Activated CD8-positive, alpha-beta memory T cell treated with anti-CD3 and anti-CD28 coated beads for 36 hours (primary cell): Measurements from ENCODE around the gene ENDOD1. TPM values are rescaled to one million over a fixed set of nuclear protein-coding genes. Genes with fewer than 3 reads are reported as not detected.
"Not testable (repeated sequence)": the region's sequence is repeated elsewhere in the genome, so short reads cannot be mapped to it uniquely, and the experiment has no call there.

Experiments
- CTCF ChIA-PET: fragments of 350-600 bp; sonication (Branson Sonifier 250); formaldehyde crosslinking; loops from one replicate; lab custom pipeline; 2021; ENCODE audit warnings: antibody characterized with exemption; lab: Charles Lee
- POLR2A ChIA-PET: fragments of 350-600 bp; sonication (Branson Sonifier 250); formaldehyde crosslinking; loops from one replicate; lab custom pipeline; 2021; ENCODE audit warnings: antibody characterized with exemption; lab: Charles Lee
- total RNA-seq, 2 experiments: library from RNA; stranded (reverse); gene quantifications; one replicate each; pipeline ENCODE4 v1.2.3, GENCODE V29; 2021

ENDOD1 gene
- total RNA-seq, 2 experiments from 2014 or later: 40.9 to 41.1 TPM

DNA sequence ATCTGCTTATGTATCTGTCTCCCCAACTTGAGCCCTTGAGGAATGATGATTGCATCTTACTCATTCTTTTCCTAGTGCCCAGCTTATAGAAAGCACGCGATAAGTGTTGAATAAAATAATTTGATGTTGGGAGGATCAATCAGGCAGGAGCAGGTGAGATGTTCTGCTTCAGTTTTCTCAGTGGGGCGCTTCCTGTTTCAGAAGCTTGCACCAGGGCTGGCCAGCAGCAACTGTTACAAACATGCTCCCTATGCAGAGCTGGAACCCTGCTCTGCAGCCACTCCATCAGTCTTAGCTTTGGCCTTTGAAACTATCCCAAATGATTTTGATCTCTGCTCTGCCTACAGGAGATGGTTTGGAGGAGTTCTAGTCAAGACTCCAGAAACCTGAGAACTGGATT, 3.9 kb downstream of the ENDOD1 start:
- CTCF ChIA-PET: interaction anchor here (0.5 to 1.5 kb wide), 8 partner anchors 12 to 612 kb away, joined by 3 to 9 read pairs (median 3); partner anchors contain the start of gene SRSF8
- POLR2A ChIA-PET: interaction anchor here (1.3 kb wide), 1 partner anchor 13 kb away, joined by 5 read pairs; no protein-coding TSS in a partner anchor

DNA sequence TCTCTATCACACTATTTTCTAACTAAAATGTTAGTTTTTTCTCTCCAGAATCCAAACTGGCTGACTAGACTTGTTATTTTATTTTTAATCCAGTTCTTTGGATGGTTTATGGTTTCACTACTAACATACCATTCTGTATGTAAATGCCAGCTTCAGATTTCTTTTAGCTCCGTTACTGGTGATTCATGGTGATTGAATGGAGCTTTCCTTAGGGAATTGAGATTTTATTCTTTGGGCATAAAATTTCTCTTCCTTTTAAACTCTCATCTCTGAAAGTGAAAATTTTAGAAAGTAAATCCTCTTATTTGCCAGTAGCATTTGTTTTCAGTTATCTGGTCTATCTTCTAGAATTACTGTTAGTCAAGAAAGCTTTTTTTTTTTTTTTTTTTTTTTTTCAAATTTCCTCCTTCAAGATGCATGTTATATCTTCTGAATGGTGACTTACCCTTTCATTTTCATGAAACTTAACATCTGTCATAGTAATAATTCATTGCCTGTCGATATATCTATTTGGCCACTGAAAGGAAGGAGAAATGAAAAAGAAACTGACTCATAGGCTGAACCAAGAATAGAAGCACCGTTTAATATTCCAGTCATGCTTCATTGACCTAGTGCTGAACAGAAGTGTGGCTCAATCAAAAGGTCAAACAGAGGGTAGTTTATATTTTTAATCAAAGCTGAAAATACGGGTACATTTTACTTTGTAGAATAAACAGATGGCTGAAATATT, 6.4 kb downstream of the ENDOD1 start:
- CTCF ChIA-PET: interaction anchor here (0.8 kb wide), 1 partner anchor 26 kb away, joined by 3 read pairs; no protein-coding TSS in a partner anchor

DNA sequence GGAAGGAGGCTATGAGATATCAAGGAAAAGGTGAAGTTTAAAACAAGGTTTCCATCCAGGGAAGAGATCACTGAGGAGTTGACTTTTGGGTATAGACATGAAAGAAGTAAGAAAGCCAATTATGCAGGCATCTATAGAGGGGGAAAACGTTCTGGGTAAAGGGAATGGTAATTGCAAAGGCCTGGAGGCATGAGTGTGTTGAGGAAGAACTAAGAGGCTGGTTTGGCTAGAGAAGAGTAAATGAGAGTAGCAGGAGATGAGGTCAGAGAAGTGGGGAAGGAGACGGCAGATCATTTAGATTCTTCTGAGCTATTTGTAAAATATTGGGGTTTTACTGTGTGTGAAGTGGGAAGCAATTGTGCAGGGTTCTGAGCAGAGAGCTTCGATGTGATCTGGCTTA, 7.6 kb downstream of the ENDOD1 start:
- POLR2A ChIA-PET: no interaction called here
- CTCF ChIA-PET: no interaction called here

More for the DNA sequence above, 6.4 kb downstream of the ENDOD1 start:
- POLR2A ChIA-PET: interaction anchor here (0.9 to 1.3 kb wide), 4 partner anchors 11 to 788 kb away, joined by 3 to 9 read pairs (median 4); partner anchors contain the start of gene SESN3

DNA sequence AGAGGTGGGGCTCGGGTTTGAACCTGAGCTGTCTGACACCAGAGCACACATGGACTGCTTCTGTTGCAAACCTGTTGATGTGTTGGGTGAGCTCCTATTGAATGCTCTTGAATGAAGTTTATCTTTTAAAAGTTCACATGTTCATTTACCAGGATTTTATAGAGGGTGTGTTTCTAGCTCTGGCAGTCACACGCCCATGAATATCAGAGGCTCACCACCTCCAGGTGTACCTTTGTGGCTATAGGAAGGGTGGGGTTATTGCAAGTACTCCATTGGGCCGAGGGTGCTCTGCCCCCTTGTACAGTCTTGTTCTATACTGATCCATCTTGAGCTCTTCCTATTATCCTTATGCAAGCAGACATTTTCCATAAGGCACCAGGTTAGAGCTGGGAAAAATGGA, 9.2 kb downstream of the ENDOD1 start:
- CTCF ChIA-PET: interaction anchor here (1.6 kb wide), 1 partner anchor 53 kb away, joined by 4 read pairs; no protein-coding TSS in a partner anchor
- POLR2A ChIA-PET: interaction anchor here (0.9 kb wide), 1 partner anchor 54 kb away, joined by 4 read pairs; no protein-coding TSS in a partner anchor

DNA sequence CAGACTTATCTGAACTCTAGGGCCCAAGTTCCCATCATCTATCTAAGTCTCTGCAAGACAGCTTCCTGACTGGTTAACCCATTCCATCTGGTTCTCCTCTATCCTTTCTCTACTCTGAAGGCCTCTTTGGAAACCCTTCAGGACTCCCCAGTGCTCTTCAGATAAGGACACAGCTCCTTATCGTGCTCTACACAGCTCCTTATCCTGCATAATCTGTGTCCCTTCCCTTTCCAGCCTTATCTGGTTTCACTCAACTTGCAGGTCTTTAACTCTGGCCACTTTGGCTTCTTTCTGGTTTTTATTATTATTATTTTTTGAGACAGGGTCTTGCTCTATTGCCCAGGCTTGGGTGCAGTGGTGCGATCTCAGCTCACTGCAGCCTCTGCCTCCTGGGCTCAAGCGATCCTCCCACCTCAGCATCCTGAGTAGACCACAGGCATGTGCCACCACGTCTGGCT, 10.6 kb downstream of the ENDOD1 start:
- CTCF ChIA-PET: no interaction called here
- POLR2A ChIA-PET: no interaction called here

DNA sequence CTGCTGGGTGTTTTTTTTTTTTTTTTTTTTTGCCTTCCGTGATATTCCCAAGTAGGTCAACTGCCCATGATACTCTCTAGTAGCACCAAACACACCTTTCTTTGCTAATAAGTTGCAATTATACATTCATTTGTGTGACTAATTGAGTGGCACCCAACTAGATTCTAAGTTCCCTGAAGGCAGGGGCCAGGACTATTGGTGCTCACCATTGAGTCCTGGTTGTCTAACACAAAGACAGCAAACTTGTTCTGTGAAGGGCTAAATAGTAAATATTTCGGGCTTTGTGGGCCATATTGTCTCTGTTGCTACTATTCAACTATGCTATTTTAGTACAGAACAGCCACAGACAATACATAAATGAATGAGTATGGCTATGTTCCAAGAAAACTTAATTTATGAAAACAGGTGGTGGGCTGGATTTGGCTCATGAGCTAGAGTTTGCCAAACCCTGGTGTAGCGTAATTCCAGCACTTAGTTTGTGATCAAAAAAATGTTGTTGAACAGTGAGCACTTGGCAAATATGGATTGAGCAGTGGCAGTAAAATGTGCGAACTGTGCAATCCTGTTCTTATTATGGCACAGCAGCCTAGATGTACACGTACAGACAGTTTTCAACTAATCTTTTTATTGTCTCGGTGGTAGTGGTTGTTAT, 11.3 kb downstream of the ENDOD1 start:
- ChIA-PET POLR2A (no interaction called here), CTCF (no interaction called here)

DNA sequence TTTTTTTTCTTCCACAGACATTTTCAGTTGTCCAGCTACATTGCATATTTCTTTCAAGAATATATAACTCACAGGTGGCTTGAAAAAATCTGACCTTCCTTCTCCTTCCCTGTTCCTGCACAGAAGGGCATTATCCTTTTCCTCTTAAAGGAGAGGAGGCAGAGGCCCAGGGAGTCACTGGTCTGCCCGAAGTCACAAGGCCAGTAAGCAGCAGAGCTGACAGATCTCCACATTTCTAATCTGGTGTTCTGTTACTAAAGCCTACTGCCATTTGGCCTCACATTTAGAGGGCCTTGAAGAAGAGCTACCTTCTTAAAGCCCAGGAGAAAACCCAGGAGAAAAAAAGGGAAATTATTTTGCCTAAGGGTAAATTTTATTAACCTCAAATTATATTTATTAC, 12.3 kb downstream of the ENDOD1 start:
- ChIA-PET CTCF (no interaction called here), POLR2A (no interaction called here)

DNA sequence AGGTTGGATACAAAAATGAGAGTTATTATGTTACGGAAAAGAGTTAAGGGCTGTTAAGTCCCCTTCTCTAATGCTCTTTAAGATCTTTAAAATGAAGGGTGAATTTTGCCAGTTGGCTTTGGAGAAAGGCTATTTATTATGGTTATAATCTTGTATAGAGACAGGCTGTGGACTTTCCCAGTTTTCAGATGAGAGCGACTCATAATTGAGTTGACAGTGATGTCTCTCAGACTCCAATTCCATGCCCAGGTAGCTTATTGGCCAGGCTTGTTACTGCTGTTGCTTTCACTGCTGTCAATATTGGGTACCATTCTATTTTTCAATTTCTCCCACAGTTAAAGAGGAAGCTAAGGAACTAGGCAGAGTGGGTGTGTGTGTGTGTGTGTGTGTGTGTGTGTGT, 13.1 kb downstream of the ENDOD1 start:
- POLR2A ChIA-PET: no interaction called here
- CTCF ChIA-PET: interaction anchor here (0.7 kb wide), 2 partner anchors 59 to 1292 kb away, joined by 3 to 4 read pairs; no protein-coding TSS in a partner anchor

DNA sequence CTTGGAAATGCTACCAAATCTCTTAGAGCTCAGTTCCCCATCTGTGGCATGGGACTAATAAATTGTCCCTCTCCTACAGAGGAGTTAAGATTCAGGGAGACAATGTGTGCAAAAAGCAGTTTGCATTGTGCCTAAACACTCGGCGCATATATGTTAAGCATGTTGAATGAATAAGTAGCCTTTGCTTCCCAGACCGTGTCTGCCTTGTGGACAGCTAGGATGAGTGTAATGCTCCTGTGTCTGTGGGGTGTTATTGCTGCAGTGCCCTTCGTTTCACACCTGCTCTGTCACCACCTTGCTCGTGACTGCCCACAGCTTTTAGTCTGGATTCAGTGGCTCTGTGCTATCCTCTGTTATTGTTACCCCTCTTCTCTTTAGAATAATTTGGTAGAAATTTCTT, 14.1 kb downstream of the ENDOD1 start:
- ChIA-PET POLR2A (no interaction called here), CTCF (interaction anchor here (0.7 kb wide), 2 partner anchors 60 to 1291 kb away, joined by 3 to 4 read pairs; no protein-coding TSS in a partner anchor)

DNA sequence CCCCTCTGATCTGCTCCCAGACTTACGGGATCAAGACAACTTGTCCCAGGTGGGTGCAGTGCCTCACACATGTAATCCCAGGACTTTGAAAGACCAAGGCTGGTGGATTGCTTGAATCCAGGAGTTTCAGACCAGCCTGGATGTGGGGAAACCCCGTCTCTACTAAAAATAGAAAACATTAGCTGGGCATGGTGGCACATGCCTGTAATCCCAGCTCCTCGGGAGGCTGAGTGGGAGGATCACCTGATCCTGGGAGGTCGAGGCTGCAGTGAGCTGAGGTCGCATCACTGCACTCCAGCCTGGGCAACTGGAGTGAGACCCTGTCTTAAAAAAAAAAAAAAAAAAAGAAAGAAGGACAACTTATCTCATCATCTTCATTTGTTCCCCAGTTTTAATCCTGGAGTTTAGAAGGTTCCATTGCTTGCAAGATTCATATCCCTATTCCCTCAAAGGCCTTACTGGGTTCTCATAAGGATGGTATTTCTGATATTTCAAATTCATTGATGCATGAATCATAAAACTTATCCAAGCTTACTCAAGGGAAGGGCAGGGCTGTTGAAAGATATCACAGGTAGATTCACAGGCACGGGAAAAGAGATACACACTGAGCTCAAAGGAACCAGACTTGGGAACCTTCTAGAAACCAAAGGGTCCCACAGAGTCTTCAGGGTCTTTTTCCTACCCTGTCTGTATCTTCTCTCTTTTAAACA, 14.6 kb downstream of the ENDOD1 start:
- POLR2A ChIA-PET: no interaction called here
- CTCF ChIA-PET: interaction anchor here (0.7 kb wide), 2 partner anchors 566 to 793 kb away, joined by 3 read pairs; no protein-coding TSS in a partner anchor

DNA sequence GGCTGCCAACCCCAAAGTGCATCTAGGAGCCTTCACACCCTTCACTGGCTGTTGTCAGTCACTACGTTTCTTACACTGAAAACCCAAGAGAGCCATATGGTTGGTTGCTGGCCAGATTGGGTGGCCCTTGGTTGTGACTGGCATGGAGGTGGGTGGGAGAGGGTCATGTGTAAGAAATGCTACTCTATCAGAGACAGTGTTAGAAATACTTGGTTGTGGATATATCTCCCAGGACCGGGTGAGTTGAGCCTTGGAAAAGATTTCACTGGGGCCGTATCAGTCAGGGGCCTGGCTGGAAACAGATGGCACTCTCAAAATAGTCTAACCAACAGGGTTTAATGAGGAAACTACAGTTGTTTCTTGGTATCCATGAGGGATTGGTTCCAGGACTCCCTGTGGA, 15.2 kb downstream of the ENDOD1 start:
- ChIA-PET POLR2A (no interaction called here), CTCF (interaction anchor here (0.7 kb wide), 2 partner anchors 566 to 794 kb away, joined by 3 read pairs; no protein-coding TSS in a partner anchor)

DNA sequence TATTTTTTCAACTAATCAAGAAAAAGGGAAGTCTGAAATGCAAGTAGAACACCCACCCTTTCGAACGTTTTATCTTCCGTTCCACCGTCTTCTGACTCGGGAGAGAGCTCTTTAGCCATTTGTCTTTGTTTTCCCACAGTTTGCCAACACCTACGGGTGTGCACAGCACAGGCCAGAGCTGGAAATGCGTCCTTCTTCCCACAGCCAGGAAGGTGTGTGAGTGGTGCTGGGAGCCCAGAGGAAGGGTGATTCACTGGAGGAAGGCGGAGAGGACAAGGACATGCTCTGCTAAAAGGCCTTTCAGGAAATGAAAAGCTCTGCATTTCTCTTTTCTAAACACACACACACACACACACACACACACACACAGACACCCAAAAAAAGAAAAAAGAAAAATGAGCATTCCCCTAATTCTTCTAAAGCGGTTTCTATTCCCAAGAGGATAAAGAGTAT, 18.5 kb downstream of the ENDOD1 start:
- ChIA-PET CTCF (interaction anchor here (0.7 kb wide), 1 partner anchor 197 kb away, joined by 3 read pairs; no protein-coding TSS in a partner anchor), POLR2A (no interaction called here)

DNA sequence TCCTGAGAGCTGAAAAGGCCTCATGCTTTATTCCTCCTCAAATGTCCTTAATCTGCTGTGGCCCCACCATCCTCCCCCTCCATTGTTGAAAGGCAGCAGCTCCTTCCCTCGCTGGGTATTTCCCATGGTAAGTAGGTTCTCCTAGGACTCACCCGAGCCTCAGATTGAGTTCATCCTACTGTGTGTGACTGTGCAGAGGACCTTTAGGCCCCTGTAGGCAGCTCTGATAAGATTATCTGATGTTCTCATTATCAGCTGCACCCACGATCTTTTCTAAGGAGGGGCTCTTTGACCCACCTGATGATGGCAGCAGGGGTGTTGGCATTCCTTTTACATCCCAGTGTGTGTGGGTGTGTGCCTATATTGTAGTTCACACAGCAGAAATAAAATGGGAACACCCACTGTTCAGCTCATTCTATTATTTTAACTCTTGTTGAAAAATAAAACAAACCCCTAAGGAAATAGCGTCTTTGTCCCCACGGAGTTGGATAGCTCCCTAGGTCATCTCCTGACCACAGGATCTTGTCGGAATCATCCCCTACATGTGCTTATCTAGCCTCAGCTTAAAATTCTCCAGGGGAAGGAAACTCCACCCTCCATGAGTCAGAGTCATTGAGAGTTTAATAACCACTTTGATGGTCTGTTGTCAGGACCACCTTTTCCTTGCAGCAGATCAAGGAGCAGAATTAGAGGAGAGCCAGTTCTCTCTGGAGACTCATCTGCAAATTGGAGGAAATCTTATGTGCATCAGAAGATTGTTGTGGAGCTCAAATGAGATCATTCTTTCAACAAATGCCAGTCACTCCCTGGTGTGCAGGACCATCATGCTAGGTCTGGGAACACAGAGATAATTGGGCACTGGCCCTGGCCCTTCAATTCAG, 19.3 kb downstream of the ENDOD1 start:
- POLR2A ChIA-PET: no interaction called here
- CTCF ChIA-PET: no interaction called here

DNA sequence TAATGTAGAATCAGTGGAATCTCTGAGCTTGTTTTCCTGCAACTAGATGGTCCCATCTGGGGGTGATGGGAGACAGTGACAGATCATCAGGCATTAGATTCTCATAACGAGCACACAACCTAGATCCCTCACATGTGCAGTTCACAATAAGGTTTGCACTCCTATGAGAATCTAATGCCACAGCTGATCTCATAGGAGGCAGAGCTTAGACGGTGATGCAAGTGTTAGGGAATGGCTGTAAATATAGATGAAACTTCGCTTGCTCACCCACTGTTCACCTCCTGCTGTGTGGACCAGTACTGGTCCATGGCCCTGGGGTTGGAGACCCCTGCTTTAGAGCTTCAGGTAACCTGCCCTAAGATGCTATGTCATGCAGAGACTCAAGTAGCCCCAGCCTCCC, 21.8 kb downstream of the ENDOD1 start:
- CTCF ChIA-PET, POLR2A ChIA-PET: not testable (repeated sequence)

DNA sequence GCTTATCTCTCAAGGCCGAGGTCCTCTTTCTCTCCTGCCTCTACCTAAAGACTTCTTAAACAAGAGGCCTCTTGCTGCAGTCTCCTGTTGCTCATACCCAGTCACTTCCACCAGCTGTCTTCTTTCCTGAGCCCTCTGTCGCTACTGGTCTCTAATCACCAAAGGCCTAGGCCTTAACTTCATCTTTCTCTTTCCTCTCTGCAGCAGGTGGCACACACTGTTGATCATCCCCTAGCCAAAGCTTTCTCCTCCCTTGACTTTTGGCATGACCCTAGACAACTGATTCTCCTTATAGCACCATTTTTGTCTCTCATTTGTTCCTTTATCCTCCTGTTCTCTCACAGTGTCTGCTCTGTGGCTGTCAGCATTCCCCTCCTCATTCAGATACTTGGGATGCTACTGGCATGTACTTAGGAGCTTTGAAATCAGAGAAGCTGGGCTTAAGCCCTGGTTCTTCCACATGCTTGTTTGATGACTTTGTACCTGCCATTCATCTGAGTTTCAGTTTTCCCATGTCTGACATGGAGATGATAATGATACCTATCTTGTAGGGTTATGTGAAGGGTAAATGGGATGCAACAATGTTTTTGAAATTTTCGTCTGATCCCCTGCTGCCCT, 22.4 kb downstream of the ENDOD1 start:
- CTCF ChIA-PET: no interaction called here

DNA sequence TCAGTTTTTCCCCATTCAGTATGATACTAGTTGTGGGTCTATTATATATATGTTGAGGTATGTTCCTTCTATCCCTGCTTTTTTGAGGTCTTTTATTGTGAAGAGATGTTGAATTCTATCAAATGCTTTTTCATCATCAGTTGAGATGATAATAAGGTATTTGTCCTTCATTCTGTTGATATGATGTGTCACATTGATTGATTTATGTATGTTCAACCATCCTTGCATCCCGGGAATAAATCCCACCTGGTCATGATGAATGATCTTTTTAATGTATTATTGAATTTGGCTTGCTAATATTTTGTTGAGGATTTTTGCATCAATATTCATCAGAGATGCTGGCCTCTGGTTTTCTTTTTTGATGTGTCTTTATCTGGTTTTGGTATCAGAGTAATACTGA, 26.0 kb downstream of the ENDOD1 start:
- POLR2A ChIA-PET: no interaction called here
- CTCF ChIA-PET: no interaction called here

More for the DNA sequence above, 22.4 kb downstream of the ENDOD1 start:
- POLR2A ChIA-PET: no interaction called here

DNA sequence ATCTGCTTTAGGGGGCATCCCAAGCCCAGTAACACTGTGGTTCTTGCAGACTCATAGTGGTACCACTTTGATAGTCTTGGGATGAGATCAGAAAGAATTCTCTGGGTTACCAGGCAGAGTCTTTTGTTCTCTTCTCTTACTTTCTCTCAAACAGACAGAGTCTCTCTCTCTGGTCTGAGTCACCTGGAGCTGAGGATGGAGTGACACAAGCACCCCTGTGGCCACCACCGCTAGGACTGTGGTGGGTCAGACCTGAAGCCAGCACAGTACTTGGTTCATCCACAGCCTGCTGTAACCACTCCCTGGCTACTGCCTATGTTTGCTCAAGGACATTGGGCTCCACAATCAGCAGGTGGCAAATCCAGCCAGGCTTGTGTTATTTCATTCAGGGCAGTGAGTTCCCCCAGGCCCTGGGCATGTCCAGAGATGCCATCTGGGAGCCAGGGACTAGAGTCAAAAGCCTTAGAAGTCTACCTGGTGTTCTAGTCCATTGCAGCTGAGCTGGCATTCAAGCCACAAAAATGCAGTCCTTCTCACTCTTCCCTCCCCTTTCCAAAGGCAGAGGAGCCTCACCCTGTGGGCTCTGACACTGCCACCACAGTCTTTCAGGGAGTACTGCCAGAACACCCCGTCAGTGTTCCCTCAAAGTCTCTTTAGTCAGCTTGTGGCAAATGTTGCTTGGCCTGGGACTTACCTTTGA, 29.9 kb downstream of the ENDOD1 start:
- CTCF ChIA-PET: no interaction called here
- POLR2A ChIA-PET: no interaction called here
